ENCODE measurements around the gene TACR3. TPM values are rescaled to one million over a fixed set of nuclear protein-coding genes. Genes with fewer than 3 reads are reported as not detected.

The TACR3 gene
- total and polyA plus RNA-seq, 2 donors (not counting 3 experiments of a cell fraction or from before 2014, with no cell fraction given), result not detected

GRCh38 chr4:103720661-103721060 is 876 bp upstream of the TACR3 start:
- intact Hi-C loops (cut with micrococcal nuclease) (no loop called here), dilution Hi-C loops (cut with MboI; ENCODE audit: extremely low pct_ligation_motif_present, low sequenced_read_pairs) (no loop called here)
- DNase-seq (ENCODE audit: low read depth, low spot score), result no peak
- no peak overlapping the region for H3K4me2 ChIP-seq (ENCODE audit: insufficient read depth, low read length)
- POLR2A ChIA-PET, result no interaction called here
- H2AFZ ChIP-seq (ENCODE audit: low read depth, low read length), result no peak overlapping the region
- no TSS peak for BruUV-seq (replicated peaks)
- H3K36me3 ChIP-seq (ENCODE audit: control insufficient read depth in 2 of 2, extremely low read depth in 1 of 2, insufficient read depth in 2 of 2, low read length in 2 of 2), result no peaks in the 10 kb centered on the region
- no peak overlapping the region for H3K4me3 ChIP-seq (replicated peaks in 1 of 3; ENCODE audit: insufficient read depth in 1 of 3, low read depth in 1 of 3, low read length in 3 of 3)
- H3K27me3 ChIP-seq (ENCODE audit: control insufficient read depth in 2 of 2, insufficient read depth in 2 of 2, low read length in 2 of 2), result peaks cover 10 to 15% of the 10 kb centered on the region in 2 experiments
- no peaks in the 10 kb centered on the region for H3K9me3 ChIP-seq (replicated peaks; ENCODE audit: control insufficient read depth, insufficient read depth, low read length)
- no peaks in the 10 kb centered on the region for H3K9me1 ChIP-seq (replicated peaks; ENCODE audit: control insufficient read depth, extremely low read depth, insufficient read depth, low read length)
- CTCF ChIA-PET, result interaction anchor here (2.0 kb wide), 1 partner anchor 65 kb away, joined by 8 read pairs; no protein-coding TSS in a partner anchor
- H4K20me1 ChIP-seq (replicated peaks; ENCODE audit: control insufficient read depth, extremely low read depth, insufficient read depth, low read length), result no peaks in the 10 kb centered on the region
- TF ChIP-seq MAX (IDR thresholded peaks at IDR 0.05; ENCODE audit: insufficient read depth, insufficient read length) (no peak), JUN (IDR thresholded peaks at IDR 0.05; ENCODE audit: borderline replicate concordance, insufficient read depth, insufficient read length, low read depth) (no peak), FOS (IDR thresholded peaks at IDR 0.05; ENCODE audit: borderline replicate concordance, insufficient read depth, low read length) (no peak), MYC (IDR thresholded peaks at IDR 0.05; ENCODE audit: low read depth, low read length) (no peak), GATA2 (IDR thresholded peaks at IDR 0.05; ENCODE audit: insufficient read depth, insufficient read length, low read depth, low read length) (no peak), EZH2 (IDR thresholded peaks at IDR 0.05; ENCODE audit: borderline replicate concordance, low read depth, low read length, severe bottlenecking) (no peak), POLR2AphosphoS5 (IDR thresholded peaks at IDR 0.05; ENCODE audit: insufficient read depth, low read depth, low read length) (no peak), CTCF (IDR thresholded peaks at IDR 0.05; ENCODE audit: extremely low read depth in 1 of 2, insufficient read depth in 1 of 2, low read depth in 1 of 2, low read length in 2 of 2) (no peak), POLR2A (IDR thresholded peaks at IDR 0.05; ENCODE audit: low read depth, low read length) (no peak)
- H3K4me1 ChIP-seq (ENCODE audit: control insufficient read depth, extremely low read depth, insufficient read depth, low read length), result no peaks in the 10 kb centered on the region
- no peaks in the 10 kb centered on the region for H3K79me2 ChIP-seq (ENCODE audit: control insufficient read depth, insufficient read depth, low read length)
- no peak overlapping the region for H3K9ac ChIP-seq (replicated peaks; ENCODE audit: extremely low read depth, insufficient read depth, low read length)
- FAIRE-seq, result no peak
- H3K27ac ChIP-seq (ENCODE audit: insufficient read depth, low read depth, low read length), result no peak overlapping the region
